Panc1 (cell line): ENCODE results near the gene BASP1. TPM values are rescaled to one million over a fixed set of nuclear protein-coding genes. Genes with fewer than 3 reads are reported as not detected.

Experiments used
- ATAC-seq: fragments of 200-7000 bp; cut with Tn5 transposase; 2 replicates; pipeline ENCODE4 v1.9.1; 2020; ENCODE audit warnings: mild to moderate bottlenecking, moderate library complexity
- BruUV-seq: library from RNA; stranded (reverse); fragments of 400-500 nt; replicated peaks from 2 replicates; lab custom pipeline; 2021; lab: Mats Ljungman, UMichigan
- CTCF ChIA-PET: fragments of 300-600 bp; sonication (Branson Sonifier 250); formaldehyde crosslinking; loops from one replicate; lab custom pipeline; 2022; ENCODE audit warnings: antibody characterized with exemption; lab: Charles Lee
- POLR2A ChIA-PET: fragments of 300-600 bp; sonication (Branson Sonifier 250); formaldehyde crosslinking; loops from one replicate; lab custom pipeline; 2022; ENCODE audit warnings: antibody characterized with exemption; lab: Charles Lee
- DNase-seq: peaks from one replicate; pipeline ENCODE4 v3.0.0-alpha.2; 2010; ENCODE audit warnings: low read depth, low spot score
- H3K27ac ChIP-seq: 2 replicates; pipeline ENCODE4 v1.5.1; 2011; ENCODE audit warnings: mild to moderate bottlenecking, low read length, inconsistent platforms
- H3K27me3 ChIP-seq: fragments of 200-500 bp; sonication (Bioruptor generic); 2 replicates; pipeline ENCODE4 v1.6.0; 2014; ENCODE audit warnings: low read length, inconsistent platforms; ENCODE audit not compliant: control insufficient read depth, insufficient read depth
- H3K36me3 ChIP-seq: fragments of 200-500 bp; sonication (Bioruptor generic); 2 replicates; pipeline ENCODE4 v1.5.1; 2014; ENCODE audit warnings: inconsistent platforms, mild to moderate bottlenecking, low read length, moderate library complexity; ENCODE audit not compliant: control insufficient read depth, insufficient read depth
- H3K4me1 ChIP-seq: 2 replicates; pipeline ENCODE4 v1.5.1; 2011; ENCODE audit warnings: inconsistent platforms, mild to moderate bottlenecking, low read length, moderate library complexity; ENCODE audit not compliant: control insufficient read depth, insufficient read depth
- H3K4me3 ChIP-seq, 2 experiments: 2 replicates each; pipeline ENCODE4 v1.5.1; 2011 to 2012; ENCODE audit warnings: low read depth in 2 of 2, low read length in 2 of 2, mild to moderate bottlenecking in 2 of 2, inconsistent platforms in 1 of 2, moderate library complexity in 1 of 2
- H3K9me3 ChIP-seq: fragments of 200-500 bp; sonication (Bioruptor generic); 2 replicates; pipeline ENCODE4 v1.5.1; 2014; ENCODE audit warnings: low read depth, mild to moderate bottlenecking, inconsistent platforms, low read length, moderate library complexity; ENCODE audit not compliant: control insufficient read depth, insufficient read depth
- POLR2AphosphoS5 ChIP-seq: IDR thresholded peaks from 2 replicates; pipeline ENCODE4 v1.6.1; 2012; ENCODE audit warnings: mild to moderate bottlenecking, low read depth, low read length, moderate library complexity
- REST ChIP-seq, 2 experiments: IDR thresholded peaks; 2 replicates each; pipeline ENCODE4 v1.6.1; 2011 to 2012; ENCODE audit warnings: low read depth in 2 of 2, control low read depth in 1 of 2, low read length in 1 of 2, mild to moderate bottlenecking in 1 of 2, moderate library complexity in 1 of 2; ENCODE audit not compliant: insufficient read depth in 1 of 2
- SIN3A ChIP-seq: IDR thresholded peaks from 2 replicates; pipeline ENCODE4 v1.6.1; 2012; ENCODE audit warnings: low read depth, mild to moderate bottlenecking, low read length, moderate library complexity, borderline replicate concordance; ENCODE audit not compliant: insufficient read depth
- TCF7L2 ChIP-seq: IDR thresholded peaks from 2 replicates; pipeline ENCODE4 v1.6.1; 2011; ENCODE audit warnings: mild to moderate bottlenecking, low read depth, low read length, inconsistent platforms
- in situ Hi-C: cut with HindIII; loops from 2 replicates; pipeline ENCODE4 v1.10.0; 2016; ENCODE audit warnings: low sequenced_read_pairs, low pct_unique_long_range_greater_than_20kb
- intact Hi-C: fragments of 100-400 bp; cut with micrococcal nuclease; formaldehyde crosslinking; loops from one replicate; pipeline ENCODE4 v1.10.0; 2022; ENCODE audit not compliant: unreplicated experiment
- total RNA-seq: library from RNA; stranded (reverse); gene quantifications from one replicate; pipeline ENCODE4 v1.2.1, GENCODE V29; 2021; ENCODE audit not compliant: unreplicated experiment
- TF ChIP-seq, protein P1 (sequence below): fragments of 450-650 bp; IDR thresholded peaks from 2 replicates; pipeline ENCODE4 v1.5.1; 2017; ENCODE audit warnings: mild to moderate bottlenecking

BASP1 gene
- total RNA-seq, 1 experiment from 2014 or later = 217 TPM

GRCh38 chr5:17185773-17186172 lies 31.7 kb upstream of the BASP1 start:
- Histone ChIP-seq H3K4me3 (no peak overlapping the region), H3K27me3 (no peaks in the 10 kb centered on the region), H3K36me3 (no peaks in the 10 kb centered on the region), H3K27ac (no peak overlapping the region), H3K4me1 (peaks cover 7% of the 10 kb centered on the region), H3K9me3 (no peaks in the 10 kb centered on the region)
- CTCF ChIA-PET = interaction anchor here (0.7 kb wide), 1 partner anchor 105 kb away, joined by 3 read pairs; no protein-coding TSS in a partner anchor
- in situ Hi-C loops (no loop called here), intact Hi-C loops (no loop called here)
- no peak for DNase-seq
- TF ChIP-seq SIN3A = no peak
- TF ChIP-seq, protein P1, sequence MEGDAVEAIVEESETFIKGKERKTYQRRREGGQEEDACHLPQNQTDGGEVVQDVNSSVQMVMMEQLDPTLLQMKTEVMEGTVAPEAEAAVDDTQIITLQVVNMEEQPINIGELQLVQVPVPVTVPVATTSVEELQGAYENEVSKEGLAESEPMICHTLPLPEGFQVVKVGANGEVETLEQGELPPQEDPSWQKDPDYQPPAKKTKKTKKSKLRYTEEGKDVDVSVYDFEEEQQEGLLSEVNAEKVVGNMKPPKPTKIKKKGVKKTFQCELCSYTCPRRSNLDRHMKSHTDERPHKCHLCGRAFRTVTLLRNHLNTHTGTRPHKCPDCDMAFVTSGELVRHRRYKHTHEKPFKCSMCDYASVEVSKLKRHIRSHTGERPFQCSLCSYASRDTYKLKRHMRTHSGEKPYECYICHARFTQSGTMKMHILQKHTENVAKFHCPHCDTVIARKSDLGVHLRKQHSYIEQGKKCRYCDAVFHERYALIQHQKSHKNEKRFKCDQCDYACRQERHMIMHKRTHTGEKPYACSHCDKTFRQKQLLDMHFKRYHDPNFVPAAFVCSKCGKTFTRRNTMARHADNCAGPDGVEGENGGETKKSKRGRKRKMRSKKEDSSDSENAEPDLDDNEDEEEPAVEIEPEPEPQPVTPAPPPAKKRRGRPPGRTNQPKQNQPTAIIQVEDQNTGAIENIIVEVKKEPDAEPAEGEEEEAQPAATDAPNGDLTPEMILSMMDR = no peak
- no peak for TF ChIP-seq POLR2AphosphoS5
- no peak for TF ChIP-seq REST (IDR thresholded peaks at IDR 0.05; ENCODE audit: insufficient read depth in 1 of 2, low read depth in 2 of 2, low read length in 1 of 2)
- TF ChIP-seq TCF7L2 = no peak
- POLR2A ChIA-PET = no interaction called here
- ATAC-seq = no peak
- BruUV-seq = no TSS peak

GRCh38 chr5:17186256-17186655 lies 31.2 kb upstream of the BASP1 start:
- CTCF ChIA-PET = interaction anchor here (0.7 kb wide), 1 partner anchor 105 kb away, joined by 3 read pairs; no protein-coding TSS in a partner anchor
- H3K27ac ChIP-seq = no peak overlapping the region

More at GRCh38 chr5:17186256-17186655, 31.2 kb upstream of the BASP1 start:
- H3K27me3 ChIP-seq = no peaks in the 10 kb centered on the region
- H3K36me3 ChIP-seq = no peaks in the 10 kb centered on the region
- H3K9me3 ChIP-seq = no peaks in the 10 kb centered on the region
- no peak for TF ChIP-seq TCF7L2
- no peak for TF ChIP-seq SIN3A
- no peak for TF ChIP-seq REST (IDR thresholded peaks at IDR 0.05; ENCODE audit: insufficient read depth in 1 of 2, low read depth in 2 of 2, low read length in 1 of 2)
- TF ChIP-seq, protein P1 = no peak
- TF ChIP-seq POLR2AphosphoS5 = no peak
- H3K4me3 ChIP-seq = no peak overlapping the region
- intact Hi-C loops (no loop called here), in situ Hi-C loops (no loop called here)
- ATAC-seq (no peak), DNase-seq (no peak)
- POLR2A ChIA-PET = no interaction called here
- peaks cover 7% of the 10 kb centered on the region for H3K4me1 ChIP-seq
- BruUV-seq = no TSS peak
